COLO668 (cell line): ENCODE data around the gene PHTF1.
"Not testable (repeated sequence)": the region's sequence is repeated elsewhere in the genome, so short reads cannot be mapped to it uniquely, and the experiment has no call there.

Source experiments
- DNase-seq: peaks from one replicate; lab custom pipeline; 2025; ENCODE audit not compliant: unreplicated experiment; lab: John Stamatoyannopoulos, UW

Gene PHTF1

DNA sequence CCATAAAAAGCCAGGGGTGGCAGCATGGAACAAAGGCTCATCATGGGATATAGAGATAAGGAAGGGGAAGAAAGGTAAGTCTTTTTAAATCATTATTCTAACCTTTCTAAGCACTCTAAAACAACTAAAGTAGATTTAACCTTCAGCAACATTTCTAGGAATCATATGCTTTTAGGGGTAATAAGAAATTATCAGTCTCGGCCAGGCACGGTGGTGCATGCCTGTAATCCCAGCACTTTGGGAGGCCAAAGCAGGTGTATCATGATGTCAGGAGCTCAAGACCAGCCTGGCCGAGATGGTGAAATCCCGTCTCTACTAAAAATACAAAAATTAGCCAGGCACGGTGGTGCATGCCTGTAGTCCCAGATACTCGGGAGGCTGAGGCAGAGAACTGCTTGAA is 20.3 kb upstream of the PHTF1 start:
- DNase-seq, result no peak

DNA sequence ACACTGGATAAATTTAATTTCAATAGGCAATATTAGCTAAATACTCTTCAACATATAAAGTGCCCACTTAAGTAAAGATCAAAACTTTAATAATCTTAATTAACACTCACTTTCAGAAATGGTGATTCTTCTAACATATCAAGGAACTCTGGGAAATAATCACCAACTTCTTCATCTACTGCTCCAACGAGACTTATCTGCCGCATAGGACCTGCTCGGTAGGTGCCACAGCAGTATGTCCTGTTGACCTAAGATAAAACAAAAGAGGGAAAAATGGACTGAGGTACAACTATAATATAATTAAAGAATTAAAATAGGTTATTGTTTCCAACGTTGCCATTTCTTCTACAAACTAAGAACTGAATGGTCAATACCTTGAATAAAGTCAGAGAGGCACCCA is 18.3 kb upstream of the PHTF1 start:
- no peak for DNase-seq

DNA sequence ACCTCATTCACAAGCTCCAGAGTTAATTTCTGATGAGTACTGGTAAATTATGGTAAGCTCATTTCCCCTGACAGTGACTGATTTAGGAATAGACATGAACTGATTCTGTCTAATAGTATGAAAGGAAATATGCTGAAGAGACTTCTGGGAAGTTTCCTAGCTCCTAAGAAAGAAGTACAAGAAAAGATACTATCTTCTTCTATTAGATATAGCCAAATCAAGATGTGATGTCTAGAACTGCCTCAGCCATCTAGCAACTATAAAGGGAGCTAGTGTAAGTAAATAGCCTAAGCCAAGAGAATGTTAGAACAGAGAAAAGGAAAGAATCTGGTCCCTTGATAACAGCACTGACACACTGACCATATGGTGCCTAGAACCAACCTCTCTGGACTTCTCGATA is 10.7 kb upstream of the PHTF1 start:
- DNase-seq, result no peak

DNA sequence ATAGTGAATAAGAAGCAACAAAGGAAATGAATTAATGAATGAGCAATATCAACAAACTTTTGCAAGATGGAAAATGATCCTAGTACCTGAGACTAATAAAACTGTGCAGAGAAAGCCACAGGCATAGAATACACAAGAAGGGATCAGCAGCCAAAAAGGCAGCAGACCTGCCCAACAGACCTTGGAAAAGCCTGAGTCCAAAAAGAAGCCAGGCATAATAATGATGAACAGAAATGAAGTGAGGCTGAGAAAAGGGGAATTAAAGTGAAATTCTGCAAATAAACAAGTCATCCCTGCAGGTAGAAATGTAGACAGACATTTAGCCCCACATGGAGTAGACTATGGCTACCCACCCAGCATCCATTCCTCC is 10.3 kb upstream of the PHTF1 start:
- DNase-seq, result no peak

DNA sequence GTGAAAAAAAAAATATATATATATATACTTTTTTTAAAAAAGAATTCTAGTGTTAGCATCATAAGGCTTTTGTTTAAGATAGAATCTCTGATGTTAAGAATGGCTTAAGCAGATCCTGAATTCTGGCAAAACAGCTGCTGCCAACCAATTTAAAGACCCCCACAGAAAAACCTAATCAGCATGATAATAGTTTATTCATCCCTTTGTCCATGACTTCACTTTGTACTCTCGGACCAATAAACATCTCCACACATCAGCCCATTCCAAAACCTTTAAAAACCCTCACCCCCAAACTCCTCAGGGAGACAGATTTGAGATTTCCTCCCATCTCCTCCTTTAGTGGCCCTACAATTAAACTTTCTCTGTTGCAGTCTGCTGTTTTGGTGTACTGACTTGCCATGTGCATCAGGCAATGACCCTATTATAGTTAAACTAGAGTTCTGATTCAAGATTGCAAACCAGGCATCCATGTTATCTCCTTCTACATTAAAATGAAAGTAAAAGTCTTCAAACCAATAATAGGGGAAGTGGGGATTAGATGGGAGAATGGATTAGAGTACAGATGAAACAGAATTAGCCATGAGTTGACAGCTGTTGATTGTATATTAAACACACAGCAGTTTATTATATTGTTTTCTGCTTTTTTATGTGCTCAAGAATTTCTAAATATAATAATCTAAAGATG is 9.8 kb upstream of the PHTF1 start:
- no peak for DNase-seq

DNA sequence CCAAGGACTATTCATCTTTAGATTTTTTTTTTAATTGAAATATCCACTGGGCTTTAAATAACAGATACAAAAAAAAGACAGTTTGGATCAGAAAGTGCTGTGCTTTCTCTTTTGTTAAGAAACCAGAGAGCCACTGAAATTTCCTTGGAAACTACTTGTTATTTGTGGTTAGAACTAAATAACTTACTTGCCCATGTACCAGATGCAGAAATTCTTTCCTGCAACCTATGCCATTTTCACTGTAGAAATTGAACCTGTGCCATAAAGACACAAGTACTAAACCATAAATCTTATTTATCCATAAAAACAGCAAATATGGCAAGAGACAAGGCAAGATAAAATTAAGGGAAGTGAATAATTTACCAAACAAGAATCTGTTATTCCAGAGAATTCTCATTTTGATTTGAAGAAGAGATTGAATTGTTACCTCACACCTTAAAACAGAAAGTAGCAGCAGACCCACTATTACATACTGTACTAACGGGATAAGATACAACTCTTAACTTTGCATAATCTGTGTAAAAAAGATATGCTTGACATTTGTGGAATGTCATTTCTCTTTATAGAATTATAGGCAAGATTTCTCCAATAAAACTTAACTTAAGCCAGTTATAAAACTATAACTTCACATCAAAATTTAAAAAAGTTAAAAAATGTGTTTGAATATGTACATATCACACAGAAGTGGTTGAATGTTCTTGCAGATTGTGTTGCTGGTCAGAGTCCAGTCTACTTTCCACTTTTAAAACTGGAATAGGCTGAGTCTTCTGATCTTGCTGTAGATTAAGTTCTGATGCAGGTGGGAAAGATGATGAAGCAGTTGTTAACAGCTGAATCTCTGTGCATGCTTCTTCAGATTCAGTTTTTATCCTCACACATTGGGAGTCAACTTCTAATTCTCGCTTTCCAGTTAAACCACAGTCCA is 6.3 kb upstream of the PHTF1 start:
- DNase-seq, result no peak

DNA sequence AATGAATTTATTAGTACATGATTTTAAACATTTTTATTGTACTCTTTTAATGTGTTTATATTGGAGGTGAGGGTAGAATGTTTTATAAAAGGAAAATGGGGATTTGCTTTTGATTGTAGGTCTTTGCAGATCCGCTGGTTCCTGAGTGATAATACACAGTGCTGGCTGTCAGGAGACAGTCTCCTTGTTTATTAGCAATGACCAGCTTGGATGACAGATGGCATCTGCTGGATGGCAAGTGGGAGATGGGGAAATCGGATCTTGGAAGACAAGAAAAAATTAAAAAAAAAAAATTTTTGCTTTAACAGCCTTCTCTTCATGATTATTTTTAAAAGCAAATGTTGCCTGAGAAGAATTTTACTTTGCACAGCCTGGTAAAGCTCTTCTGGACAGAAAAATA is 4.4 kb upstream of the PHTF1 start:
- no peak for DNase-seq

DNA sequence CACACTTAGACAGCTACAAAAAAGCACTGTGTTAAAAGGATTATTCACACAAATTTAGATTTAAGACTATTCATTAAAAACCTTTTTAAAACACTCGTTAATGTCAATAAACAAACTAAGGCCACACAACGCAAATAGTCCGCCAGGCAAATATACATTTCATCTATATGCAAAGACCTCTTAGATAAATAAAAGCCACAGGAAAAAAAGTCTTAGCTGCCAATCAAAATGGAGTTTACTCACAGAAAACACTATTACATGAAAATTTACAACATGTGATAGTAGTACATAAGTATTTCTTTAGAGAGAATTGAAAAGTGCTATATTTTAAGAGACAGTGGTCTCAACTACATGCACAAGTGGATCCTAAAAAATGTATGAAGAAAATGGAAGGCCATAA is 2.7 kb upstream of the PHTF1 start:
- no peak for DNase-seq

DNA sequence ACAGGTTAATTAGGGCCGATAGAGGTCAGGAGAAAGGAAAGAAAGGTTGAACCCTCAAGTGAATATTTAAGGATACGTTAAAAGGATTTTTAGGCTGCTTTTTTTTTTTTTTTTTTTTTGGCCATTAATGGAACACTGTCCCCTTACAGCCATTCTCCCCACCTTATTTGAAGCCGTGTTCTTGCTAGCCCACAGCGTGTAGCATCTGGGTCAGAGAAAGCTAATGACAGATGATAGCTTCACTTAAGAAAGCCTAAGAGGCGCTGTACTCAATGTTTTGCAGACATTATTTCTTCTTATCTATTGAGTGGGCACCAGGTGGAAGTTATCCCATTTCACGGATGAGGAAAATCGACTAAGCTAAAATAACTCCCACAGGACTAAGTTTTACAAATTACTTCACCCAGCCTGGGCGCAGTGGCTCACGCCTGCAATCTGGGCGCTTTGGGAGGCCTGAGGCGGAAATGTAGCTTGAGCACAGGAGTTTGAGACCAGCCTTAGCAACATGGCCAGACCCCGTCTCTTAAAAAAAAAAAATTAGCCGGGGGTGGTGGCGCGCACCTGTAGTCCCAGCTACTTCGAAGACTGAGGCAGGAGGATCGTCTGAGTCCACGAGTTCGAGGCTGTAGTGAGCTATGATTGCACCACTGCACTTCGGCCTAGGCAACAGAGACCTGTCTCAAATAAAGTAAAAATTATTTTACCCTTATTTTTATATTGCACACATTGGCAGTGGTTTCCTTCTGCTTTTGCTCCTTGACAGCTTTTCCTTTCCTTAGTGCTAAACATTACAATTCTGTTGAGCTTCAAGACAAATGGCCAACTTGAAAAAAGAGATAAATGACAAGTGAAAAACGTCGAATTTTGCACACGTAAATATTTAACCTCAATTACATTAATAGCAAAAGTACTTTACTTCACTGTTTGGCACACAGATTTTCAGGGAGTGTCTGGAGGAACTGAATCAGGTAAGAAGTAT is 1.1 kb upstream of the PHTF1 start:
- DNase-seq, result no peak

DNA sequence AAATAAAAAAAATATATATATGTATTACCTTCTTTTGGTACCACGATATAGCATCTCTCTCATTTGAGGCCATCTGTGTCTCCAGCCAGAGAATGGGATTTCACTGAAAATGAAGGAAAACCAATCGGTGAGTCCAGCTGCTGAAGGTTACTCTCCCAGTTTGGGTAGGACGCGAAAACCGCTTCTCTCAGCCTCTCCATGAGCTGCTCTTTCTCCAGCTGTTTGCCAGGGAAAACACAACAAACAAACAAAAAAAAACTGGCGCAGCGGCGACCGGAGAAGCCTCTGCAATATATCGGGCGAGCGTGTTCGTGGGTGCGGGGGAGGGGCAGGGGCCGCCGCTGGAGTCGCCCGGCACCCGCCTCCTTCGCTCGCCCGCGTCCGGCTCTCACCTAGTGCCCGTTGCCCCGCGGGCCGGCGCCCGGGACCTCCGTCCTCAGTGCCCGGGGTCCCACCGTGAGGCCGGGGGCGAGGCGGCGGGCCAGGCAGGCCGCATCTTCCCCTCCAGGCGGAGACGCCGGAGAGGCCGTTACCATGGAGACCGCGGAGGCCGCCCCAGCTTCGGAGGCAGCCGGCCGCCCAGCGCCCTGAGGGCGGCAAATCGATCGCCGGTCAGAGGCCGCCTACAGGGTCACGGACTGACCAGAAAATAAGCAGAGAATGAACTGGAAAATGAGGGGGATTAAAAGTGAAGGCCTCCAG is 504 bp downstream of the PHTF1 start:
- DNase-seq, result peak; percentile 81

DNA sequence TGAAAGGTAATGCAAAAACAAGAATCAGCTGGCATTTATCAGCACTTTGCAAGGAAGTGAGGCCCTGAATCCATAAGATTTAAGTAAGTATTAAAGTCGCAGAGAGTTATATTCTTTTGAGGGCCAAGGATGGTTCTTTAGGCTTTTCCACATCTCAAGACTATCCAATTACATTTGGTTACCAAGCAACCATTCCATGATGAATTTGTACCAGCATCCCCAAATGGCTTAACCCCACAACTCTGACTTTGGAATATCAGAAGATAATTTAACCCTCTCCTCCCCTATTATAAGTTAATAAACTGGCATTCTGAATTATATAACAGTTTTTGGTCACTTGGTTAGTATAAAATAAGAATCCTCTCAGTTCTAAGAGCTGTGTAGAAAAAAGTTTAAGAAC is 2.8 kb downstream of the PHTF1 start:
- no peak for DNase-seq

DNA sequence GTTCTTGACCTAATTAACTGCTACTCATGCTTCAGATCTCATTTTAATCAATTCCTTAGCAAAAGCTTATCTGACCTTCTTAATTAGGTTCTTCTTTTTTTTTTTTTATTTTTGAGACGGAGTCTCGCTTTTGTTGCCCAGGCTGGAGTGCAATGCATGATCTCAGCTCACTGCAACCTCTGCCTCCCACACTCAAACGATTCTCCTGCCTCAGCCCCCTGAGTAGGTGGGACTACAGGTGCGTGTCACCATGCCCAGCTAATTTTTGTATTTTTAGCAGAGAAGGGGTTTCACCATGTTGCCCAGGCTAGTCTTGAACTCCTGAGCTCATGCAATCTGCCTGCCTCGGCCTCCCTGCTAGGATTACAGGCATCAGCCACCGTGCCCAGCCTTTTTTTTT is 6.0 kb downstream of the PHTF1 start:
- not testable (repeated sequence) for DNase-seq

DNA sequence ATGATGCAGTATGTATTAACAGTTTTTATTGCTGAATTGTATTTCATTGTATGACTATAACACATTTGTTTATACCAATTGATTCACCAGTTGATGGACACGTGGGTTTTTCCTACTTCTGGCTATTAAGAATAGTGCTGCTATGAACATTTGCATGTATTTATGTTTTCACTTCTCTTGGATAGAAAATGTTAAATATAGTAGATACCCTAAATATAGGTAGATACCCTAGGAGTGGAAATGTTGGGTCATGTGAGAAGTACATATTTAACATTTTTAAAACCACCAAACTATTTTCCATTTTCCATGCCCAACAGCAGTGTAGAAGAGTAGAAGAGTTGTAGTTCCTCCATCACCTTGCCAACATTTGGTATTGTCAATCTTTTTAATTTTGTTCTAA is 7.8 kb downstream of the PHTF1 start:
- no peak for DNase-seq

DNA sequence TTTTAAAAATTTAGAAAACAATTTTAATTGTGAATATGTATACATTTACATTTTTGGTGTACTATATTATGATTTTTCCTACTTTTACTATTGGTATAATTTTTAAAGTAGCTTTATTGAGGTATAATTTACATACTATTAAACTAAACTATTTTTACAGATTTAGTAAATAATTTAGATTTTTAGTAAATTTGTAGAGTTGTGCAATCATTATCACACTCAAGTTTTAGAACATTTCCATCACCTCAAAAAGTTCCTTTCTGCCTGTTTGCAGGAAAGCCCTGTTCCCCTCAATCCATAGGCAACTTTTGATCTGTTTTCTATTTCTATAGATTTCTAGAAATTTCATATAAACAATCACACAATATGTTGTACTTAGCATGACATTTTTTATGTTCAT is 8.2 kb downstream of the PHTF1 start:
- no peak for DNase-seq

DNA sequence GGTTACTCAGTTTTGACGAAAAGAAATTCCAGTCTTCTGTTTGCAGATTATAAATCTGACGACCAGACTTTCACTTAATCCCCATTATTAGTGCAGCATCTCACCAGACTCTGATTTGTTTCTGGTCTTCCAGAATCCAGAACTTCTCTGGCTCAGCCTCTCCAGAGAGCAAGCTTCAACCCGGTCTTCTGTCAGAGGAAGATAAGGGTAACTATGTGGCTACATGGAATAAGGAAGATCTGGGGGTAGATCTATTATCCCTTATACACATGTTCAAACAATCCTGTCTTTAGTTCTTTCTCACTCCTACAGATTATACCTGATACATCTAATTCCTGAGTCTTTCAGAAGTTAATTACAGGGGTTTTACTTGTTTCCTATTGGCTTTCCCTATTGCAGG is 9.9 kb downstream of the PHTF1 start:
- DNase-seq, result no peak

DNA sequence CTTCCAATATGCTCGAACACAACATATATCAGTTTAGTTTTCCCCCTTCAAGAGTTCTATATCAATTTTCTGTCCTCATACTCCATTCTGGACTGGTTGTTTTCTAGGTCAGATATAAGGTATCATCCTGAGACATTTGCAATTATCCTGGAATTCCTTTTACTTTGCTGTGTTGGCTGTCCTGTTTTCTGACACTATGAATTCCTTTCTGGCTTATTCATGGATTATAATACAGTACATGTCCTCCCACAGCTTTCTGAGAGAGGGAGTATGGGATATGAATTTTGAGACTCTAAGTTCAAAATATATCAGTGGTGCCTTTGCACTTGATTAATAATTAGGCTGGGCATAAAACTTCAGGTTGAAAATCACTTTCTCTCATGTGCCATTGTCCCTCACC is 11.9 kb downstream of the PHTF1 start:
- no peak for DNase-seq

DNA sequence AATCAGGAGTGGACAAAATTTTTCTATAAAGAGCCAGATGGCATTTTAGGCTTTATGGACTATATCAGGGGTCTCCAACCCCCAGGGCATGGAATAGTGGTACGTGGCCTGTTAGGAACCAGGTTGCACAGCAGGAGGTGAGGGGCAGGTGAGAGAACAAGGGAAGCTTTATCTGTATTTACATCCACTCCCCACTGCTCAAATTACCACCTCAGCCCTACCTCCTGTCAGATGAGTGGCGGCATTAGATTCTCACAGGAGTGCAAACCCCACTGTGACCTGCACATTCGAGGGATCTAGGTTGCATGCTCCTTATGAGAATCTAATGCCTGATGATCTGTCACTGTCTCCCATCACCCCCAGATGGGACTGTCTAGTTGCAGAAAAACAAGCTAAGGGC is 13.9 kb downstream of the PHTF1 start:
- DNase-seq, result peak; percentile 67

DNA sequence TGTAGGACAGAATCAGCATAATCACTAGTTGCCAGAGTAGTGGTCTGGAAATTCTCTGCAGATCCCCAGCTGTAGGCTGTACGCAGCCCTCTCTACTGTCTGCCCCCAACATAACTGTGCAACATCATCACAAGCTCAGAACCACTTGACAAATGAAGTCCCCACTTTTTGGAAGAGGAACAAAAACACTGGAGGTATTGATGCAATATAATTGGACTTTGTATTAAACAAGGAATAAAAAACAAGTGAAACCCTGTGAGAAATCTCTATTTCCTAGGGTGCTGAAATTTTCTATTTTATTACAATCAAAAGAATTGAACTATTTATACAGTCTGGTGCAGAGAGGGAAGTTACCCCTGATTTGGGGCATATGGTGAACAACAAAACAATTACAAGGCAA is 15.2 kb downstream of the PHTF1 start:
- no peak for DNase-seq

DNA sequence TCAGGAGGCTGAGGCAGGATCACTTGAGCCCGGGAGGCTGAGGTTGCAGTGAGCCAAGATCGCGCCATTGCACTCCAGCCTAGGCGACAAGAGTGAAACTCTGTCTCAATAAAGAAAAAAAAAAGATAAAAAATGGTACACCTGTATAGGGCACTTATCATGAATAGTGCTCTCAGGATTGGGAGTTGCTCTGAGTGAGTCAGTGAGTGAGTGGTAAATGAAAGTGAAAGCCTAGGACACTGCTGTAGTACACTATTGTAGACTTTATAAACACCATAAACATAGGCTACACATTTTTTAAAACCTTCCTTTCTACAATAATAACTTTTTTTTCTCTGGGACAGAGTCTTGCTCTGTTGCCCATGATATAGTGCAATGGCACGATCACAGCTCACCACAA is 16.8 kb downstream of the PHTF1 start:
- DNase-seq, result no peak

DNA sequence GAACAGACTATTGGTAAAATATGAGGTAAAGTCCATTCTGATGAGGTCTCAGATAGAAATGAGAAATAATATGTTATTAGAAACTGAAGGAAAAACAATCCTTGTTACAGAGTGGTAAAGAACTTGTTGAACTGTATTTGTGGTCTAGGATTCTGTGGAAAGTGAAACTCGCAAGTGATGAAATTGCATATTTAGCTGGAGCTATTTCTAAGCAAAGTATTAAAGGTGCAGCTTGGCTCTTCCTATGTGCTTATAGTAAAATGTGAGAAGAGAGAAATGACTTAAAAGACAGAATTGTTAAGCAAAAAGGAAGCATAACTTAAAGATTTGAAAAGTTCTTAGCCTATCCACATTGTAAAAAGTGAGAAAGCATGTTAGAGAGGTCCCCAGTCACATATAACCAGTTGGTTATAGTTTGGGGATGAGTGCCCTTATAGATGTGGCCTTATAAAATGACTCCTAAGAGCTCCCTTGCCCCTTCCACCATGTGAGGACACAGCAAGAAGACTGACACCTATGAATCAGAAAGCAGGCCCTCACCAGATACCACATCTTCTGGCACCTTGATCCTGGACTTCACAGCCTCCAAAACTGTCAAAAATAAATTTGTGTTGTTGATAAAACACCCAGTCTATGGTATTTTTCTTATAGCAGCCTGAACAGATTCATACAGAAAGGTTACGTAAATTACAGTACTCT is 24.8 kb downstream of the PHTF1 start:
- no peak for DNase-seq
